Natural killer cell (primary cell): ENCODE measurements around the gene UBE2N. TPM values are rescaled to one million over a fixed set of nuclear protein-coding genes. Genes with fewer than 3 reads are reported as not detected.
A peak's percentile ranks its signal among the peaks of the same experiment; 100 is the strongest.

Source experiments
- ATAC-seq, 3 donors: fragments of 150-1000 bp in 2 of 3; fragments of 200-7000 bp in 1 of 3; cut with Tn5 transposase; 1 replicate in 1 of 3; 2 replicates in 2 of 3; pipeline ENCODE4 v1.10.0; 2021; ENCODE audit warnings: mild to moderate bottlenecking in 2 of 3, moderate library complexity in 2 of 3
- DNase-seq, 2 donors: peaks; one replicate each; pipeline versions ENCODE4 v3.0.0 to v3.0.0-alpha.2; 2013 to 2021; ENCODE audit warnings: mixed read lengths in 1 of 2
- H3K27ac ChIP-seq: one replicate; pipeline ENCODE4 v1.5.1; 2013; ENCODE audit warnings: mild to moderate bottlenecking, low read length
- H3K27me3 ChIP-seq: one replicate; pipeline ENCODE4 v1.6.1; 2013; ENCODE audit warnings: low read length; ENCODE audit not compliant: control insufficient read depth, insufficient read depth
- H3K36me3 ChIP-seq: one replicate; pipeline ENCODE4 v1.6.1; 2013; ENCODE audit warnings: low read length; ENCODE audit not compliant: control insufficient read depth, insufficient read depth
- H3K4me1 ChIP-seq: one replicate; pipeline ENCODE4 v1.6.1; 2013; ENCODE audit warnings: low read length; ENCODE audit not compliant: control insufficient read depth, insufficient read depth
- H3K4me3 ChIP-seq: one replicate; pipeline ENCODE4 v1.5.1; 2013; ENCODE audit warnings: low read length
- H3K9me3 ChIP-seq: one replicate; pipeline ENCODE4 v1.6.1; 2013; ENCODE audit warnings: low read length; ENCODE audit not compliant: control insufficient read depth, insufficient read depth
- H3K27ac Mint-ChIP-seq, 2 donors: one replicate each; pipeline ENCODE4 v1.8.0; 2022; ENCODE audit warnings: mild to moderate bottlenecking in 2 of 2, mixed read lengths in 2 of 2, moderate library complexity in 1 of 2
- H3K27me3 Mint-ChIP-seq, 2 donors: one replicate each; pipeline ENCODE4 v1.8.0; 2022; ENCODE audit warnings: low read depth in 2 of 2, mixed read lengths in 2 of 2
- H3K36me3 Mint-ChIP-seq: one replicate; pipeline ENCODE4 v1.8.0; 2022; ENCODE audit warnings: mixed read lengths
- H3K4me1 Mint-ChIP-seq, 2 donors: one replicate each; pipeline ENCODE4 v1.8.0; 2022; ENCODE audit warnings: mixed read lengths in 2 of 2
- H3K4me3 Mint-ChIP-seq: one replicate; pipeline ENCODE4 v1.8.0; 2022; ENCODE audit warnings: mild to moderate bottlenecking, moderate library complexity, mixed read lengths
- H3K9me3 Mint-ChIP-seq, 2 donors: one replicate each; pipeline ENCODE4 v1.8.0; 2022; ENCODE audit warnings: mixed read lengths in 2 of 2
- WGBS: methylation state at CpG from one replicate; pipeline ENCODE4 v1.1.7; 2013; ENCODE audit warnings: missing lambda C conversion rate; ENCODE audit not compliant: insufficient coverage; 5-methylcytosine and 5-hydroxymethylcytosine counted together
- intact Hi-C: fragments of 100-400 bp; cut with micrococcal nuclease; formaldehyde crosslinking; loops from one replicate; pipeline ENCODE4 v1.14.2; 2022
- total RNA-seq, 4 donors: library from RNA; stranded (reverse); fragments of 120-200 nt in 1 of 4; gene quantifications; one replicate each; pipeline versions ENCODE4 v1.2.3 to v1.2.4, GENCODE V29; 2013 to 2022
- TF ChIP-seq, protein P1 (sequence below): fragments of 200-600 bp; IDR thresholded peaks from one replicate; pipeline ENCODE4 v1.8.0; 2022; ENCODE audit warnings: antibody characterized with exemption

The UBE2N gene
- total RNA-seq, 3 donors from 2014 or later (not counting 1 experiment from before 2014, with no cell fraction given): 72.3 to 79.7 (median 72.9) TPM

- no peak overlapping the region for H3K4me3 ChIP-seq
- no peak overlapping the region for H3K27ac Mint-ChIP-seq
- no peak overlapping the region for H3K4me3 Mint-ChIP-seq
- no peak for DNase-seq
- peaks cover 7 to 10% of the 10 kb centered on the region in 2 donors for H3K27me3 Mint-ChIP-seq
- H3K36me3 Mint-ChIP-seq: no peaks in the 10 kb centered on the region
- ATAC-seq: no peak
- no peaks in the 10 kb centered on the region for H3K4me1 Mint-ChIP-seq
- intact Hi-C loops: no loop called here
- no peak overlapping the region for H3K27ac ChIP-seq
- no peaks in the 10 kb centered on the region for H3K4me1 ChIP-seq
- no peaks in the 10 kb centered on the region for H3K36me3 ChIP-seq
- no peaks in the 10 kb centered on the region for H3K9me3 Mint-ChIP-seq
- TF ChIP-seq, protein P1, sequence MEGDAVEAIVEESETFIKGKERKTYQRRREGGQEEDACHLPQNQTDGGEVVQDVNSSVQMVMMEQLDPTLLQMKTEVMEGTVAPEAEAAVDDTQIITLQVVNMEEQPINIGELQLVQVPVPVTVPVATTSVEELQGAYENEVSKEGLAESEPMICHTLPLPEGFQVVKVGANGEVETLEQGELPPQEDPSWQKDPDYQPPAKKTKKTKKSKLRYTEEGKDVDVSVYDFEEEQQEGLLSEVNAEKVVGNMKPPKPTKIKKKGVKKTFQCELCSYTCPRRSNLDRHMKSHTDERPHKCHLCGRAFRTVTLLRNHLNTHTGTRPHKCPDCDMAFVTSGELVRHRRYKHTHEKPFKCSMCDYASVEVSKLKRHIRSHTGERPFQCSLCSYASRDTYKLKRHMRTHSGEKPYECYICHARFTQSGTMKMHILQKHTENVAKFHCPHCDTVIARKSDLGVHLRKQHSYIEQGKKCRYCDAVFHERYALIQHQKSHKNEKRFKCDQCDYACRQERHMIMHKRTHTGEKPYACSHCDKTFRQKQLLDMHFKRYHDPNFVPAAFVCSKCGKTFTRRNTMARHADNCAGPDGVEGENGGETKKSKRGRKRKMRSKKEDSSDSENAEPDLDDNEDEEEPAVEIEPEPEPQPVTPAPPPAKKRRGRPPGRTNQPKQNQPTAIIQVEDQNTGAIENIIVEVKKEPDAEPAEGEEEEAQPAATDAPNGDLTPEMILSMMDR: no peak
- 80% methylated on average over 5 of the region's 5 CpGs for WGBS
- H3K27me3 ChIP-seq: no peaks in the 10 kb centered on the region
- H3K9me3 ChIP-seq: no peaks in the 10 kb centered on the region
These were observed 7.0 kb upstream of the UBE2N start for GRCh38 chr12:93448796-93449195.

DNA sequence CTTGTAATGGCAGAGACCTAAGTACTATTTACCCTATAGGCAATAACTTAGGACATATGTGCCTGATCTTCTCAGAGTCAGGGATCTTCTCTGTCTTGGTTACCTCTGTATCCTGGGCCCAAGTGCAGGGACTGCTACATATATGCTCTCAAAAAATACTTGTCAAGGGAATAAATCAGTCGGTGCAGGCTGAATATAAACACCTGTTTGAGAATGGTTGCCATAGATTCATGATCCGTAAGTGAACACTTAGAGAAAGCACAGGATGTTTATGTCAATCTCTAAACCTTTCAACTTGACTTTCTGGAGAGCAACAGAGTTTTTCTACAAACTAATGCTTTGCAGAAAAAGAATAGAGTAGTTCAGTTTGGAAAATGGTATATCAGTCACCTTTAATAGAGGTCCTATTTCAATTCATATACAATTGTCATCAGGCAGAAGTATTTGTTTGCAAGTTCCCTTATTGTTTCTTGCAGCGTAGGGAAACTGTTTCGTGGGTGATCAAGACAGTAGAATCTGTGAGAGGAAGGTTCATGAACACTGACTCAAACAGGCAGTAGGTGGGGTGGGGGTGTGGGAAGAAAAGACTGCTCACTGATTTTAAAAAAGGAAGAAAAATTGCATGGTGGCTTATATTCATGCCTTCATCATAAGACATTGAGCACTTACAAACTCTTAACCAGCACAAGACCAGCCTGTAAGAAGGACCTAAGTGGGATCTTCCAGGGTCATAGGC lies 6.0 kb upstream of the UBE2N start:
- no peak overlapping the region for H3K4me3 Mint-ChIP-seq
- no peaks in the 10 kb centered on the region for H3K36me3 Mint-ChIP-seq
- Histone ChIP-seq H3K36me3 (no peaks in the 10 kb centered on the region), H3K27ac (no peak overlapping the region), H3K27me3 (no peaks in the 10 kb centered on the region), H3K9me3 (no peaks in the 10 kb centered on the region), H3K4me1 (peaks cover 1% of the 10 kb centered on the region), H3K4me3 (no peak overlapping the region)
- peaks cover 7 to 10% of the 10 kb centered on the region in 2 donors for H3K27me3 Mint-ChIP-seq
- H3K27ac Mint-ChIP-seq: no peak overlapping the region
- intact Hi-C loops: no loop called here
- ATAC-seq (no peak), DNase-seq (peak in 1 of 2 donors; percentile 53)
- peaks cover 1 to 2% of the 10 kb centered on the region in 2 donors for H3K4me1 Mint-ChIP-seq
- 79% methylated on average over 4 of the region's 4 CpGs for WGBS
- TF ChIP-seq, protein P1: no peak
- H3K9me3 Mint-ChIP-seq: no peaks in the 10 kb centered on the region

DNA sequence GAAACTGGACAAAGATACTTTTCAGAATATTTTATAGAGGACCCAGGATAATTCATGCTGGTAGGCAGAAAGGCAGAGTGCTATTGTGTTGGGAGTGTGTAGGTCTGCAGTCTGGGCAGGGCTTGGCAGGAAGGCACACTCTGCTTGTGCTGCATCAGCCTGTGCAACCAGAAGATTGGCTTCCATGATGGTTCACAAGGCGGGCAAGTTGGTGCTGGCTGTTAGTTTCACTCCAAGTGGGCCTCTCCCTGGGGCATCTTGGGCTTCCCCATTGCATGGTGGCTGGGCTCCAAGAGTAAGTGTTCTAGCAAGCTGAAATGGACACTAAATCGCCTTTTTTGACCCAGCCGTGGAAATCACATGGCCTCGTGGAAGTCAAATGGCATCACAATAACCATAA lies 1.8 kb upstream of the UBE2N start:
- ATAC-seq (no peak), DNase-seq (no peak)
- Mint-ChIP-seq H3K4me1 (peaks cover 31% of the 10 kb centered on the region in 2 donors), H3K27ac (peak overlapping the region; percentile 96 to 98), H3K36me3 (no peaks in the 10 kb centered on the region), H3K4me3 (peak overlapping the region; percentile 6), H3K27me3 (no peaks in the 10 kb centered on the region), H3K9me3 (no peaks in the 10 kb centered on the region)
- Histone ChIP-seq H3K4me3 (no peak overlapping the region), H3K27ac (no peak overlapping the region), H3K27me3 (no peaks in the 10 kb centered on the region), H3K36me3 (no peaks in the 10 kb centered on the region), H3K4me1 (peaks cover 15% of the 10 kb centered on the region), H3K9me3 (no peaks in the 10 kb centered on the region)
- intact Hi-C loops: loop anchor here (5.0 kb wide), 2 partner anchors 66 to 516 kb away; partner anchors contain the start of genes EEA1 and NUDT4
- 85% methylated on average over 4 of the region's 4 CpGs for WGBS
- TF ChIP-seq, protein P1: no peak
